HL-60 (cell line): ENCODE results near the gene RGL1.

Source experiments
- DNase-seq, 2 experiments: peaks; one replicate each; pipeline ENCODE4 v3.0.0-alpha.2; 2010 to 2020; ENCODE audit warnings: low read depth in 1 of 2, low spot score in 1 of 2
- H3K27ac ChIP-seq: fragments of 250-450 bp; sonication (Bioruptor Pico); replicated peaks from 2 replicates; pipeline ENCODE4 v1.5.1; 2020; ENCODE audit warnings: mild to moderate bottlenecking, moderate library complexity
- H3K27me3 ChIP-seq: fragments of 250-450 bp; sonication (Bioruptor Pico); 2 replicates; pipeline ENCODE4 v1.5.1; 2021; ENCODE audit warnings: mild to moderate bottlenecking, moderate library complexity; ENCODE audit not compliant: insufficient read depth, poor library complexity, severe bottlenecking
- H3K4me3 ChIP-seq: replicated peaks from 2 replicates; pipeline ENCODE4 v1.5.1; 2011; ENCODE audit warnings: mild to moderate bottlenecking, control low read depth, low read length; ENCODE audit not compliant: insufficient read depth
- CTCF ChIP-seq: IDR thresholded peaks from one replicate; pipeline ENCODE4 v1.5.1; 2011; ENCODE audit warnings: low read length, control low read depth, inconsistent platforms; ENCODE audit not compliant: insufficient read depth
- GABPA ChIP-seq: IDR thresholded peaks from 2 replicates; pipeline ENCODE4 v1.6.1; 2012; ENCODE audit warnings: low read depth
- POLR2AphosphoS5 ChIP-seq: IDR thresholded peaks from 2 replicates; pipeline ENCODE4 v1.6.1; 2012; ENCODE audit warnings: low read depth
- SPI1 ChIP-seq: IDR thresholded peaks from 2 replicates; pipeline ENCODE4 v1.6.1; 2012; ENCODE audit warnings: low read depth, mild to moderate bottlenecking, borderline replicate concordance
- TF ChIP-seq, protein P1 (sequence below): IDR thresholded peaks from 2 replicates; pipeline ENCODE4 v1.6.1; 2012; ENCODE audit warnings: low read depth; ENCODE audit not compliant: insufficient replicate concordance

RGL1 gene

GRCh38 chr1:183961132-183961531, 156.2 kb downstream of the RGL1 start:
- H3K27me3 ChIP-seq = no peaks in the 10 kb centered on the region
- TF ChIP-seq POLR2AphosphoS5 = no peak
- TF ChIP-seq, protein P1, sequence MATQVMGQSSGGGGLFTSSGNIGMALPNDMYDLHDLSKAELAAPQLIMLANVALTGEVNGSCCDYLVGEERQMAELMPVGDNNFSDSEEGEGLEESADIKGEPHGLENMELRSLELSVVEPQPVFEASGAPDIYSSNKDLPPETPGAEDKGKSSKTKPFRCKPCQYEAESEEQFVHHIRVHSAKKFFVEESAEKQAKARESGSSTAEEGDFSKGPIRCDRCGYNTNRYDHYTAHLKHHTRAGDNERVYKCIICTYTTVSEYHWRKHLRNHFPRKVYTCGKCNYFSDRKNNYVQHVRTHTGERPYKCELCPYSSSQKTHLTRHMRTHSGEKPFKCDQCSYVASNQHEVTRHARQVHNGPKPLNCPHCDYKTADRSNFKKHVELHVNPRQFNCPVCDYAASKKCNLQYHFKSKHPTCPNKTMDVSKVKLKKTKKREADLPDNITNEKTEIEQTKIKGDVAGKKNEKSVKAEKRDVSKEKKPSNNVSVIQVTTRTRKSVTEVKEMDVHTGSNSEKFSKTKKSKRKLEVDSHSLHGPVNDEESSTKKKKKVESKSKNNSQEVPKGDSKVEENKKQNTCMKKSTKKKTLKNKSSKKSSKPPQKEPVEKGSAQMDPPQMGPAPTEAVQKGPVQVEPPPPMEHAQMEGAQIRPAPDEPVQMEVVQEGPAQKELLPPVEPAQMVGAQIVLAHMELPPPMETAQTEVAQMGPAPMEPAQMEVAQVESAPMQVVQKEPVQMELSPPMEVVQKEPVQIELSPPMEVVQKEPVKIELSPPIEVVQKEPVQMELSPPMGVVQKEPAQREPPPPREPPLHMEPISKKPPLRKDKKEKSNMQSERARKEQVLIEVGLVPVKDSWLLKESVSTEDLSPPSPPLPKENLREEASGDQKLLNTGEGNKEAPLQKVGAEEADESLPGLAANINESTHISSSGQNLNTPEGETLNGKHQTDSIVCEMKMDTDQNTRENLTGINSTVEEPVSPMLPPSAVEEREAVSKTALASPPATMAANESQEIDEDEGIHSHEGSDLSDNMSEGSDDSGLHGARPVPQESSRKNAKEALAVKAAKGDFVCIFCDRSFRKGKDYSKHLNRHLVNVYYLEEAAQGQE = no peak
- no peak for TF ChIP-seq GABPA
- no peak for DNase-seq
- H3K27ac ChIP-seq = no peak overlapping the region
- H3K4me3 ChIP-seq = no peak overlapping the region

DNA sequence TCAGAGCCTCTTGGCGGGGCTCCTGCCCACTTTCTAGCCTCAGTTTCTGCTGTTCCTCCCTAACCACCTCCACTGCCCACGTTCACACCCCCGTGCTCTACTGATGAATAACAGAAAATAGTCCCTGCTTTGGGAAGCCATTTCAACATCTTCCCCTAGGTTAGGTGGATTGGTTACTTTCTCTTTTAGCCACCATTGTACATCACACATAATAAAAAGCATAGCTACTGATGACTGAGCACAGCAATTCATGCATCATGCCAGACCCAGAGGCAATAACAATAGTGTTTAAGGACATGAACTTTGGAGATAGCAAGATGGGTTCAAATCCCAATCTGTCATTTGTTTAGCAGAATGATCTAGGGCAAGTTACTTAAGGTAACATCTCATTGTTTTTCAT, 158.0 kb downstream of the RGL1 start:
- Histone ChIP-seq H3K4me3 (no peak overlapping the region), H3K27ac (no peak overlapping the region), H3K27me3 (no peaks in the 10 kb centered on the region)
- no peak for DNase-seq
- TF ChIP-seq, protein P1 = no peak
- TF ChIP-seq CTCF = no peak
- TF ChIP-seq SPI1 = no peak
- no peak for TF ChIP-seq GABPA
- TF ChIP-seq POLR2AphosphoS5 = no peak

DNA sequence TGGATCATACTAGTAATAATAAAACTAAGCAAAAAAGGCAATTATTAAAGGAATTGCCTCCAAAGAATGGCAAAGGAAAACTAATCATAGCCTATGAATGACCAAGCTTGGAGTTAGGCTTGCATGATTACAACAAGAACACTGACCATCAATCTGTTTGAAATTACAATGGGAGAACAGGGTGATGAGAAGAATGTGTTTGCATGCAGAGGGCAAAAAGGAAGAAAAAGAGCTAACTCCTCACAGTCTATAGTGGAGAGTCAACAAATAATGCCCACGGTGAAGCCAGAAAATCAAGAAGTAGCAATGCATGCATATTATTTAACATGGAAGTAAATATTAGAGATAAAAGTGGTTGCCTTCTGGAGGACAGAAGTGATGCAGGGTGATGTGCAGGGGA, 160.8 kb downstream of the RGL1 start:
- TF ChIP-seq, protein P1 = no peak
- TF ChIP-seq CTCF (no peak), POLR2AphosphoS5 (no peak), SPI1 (no peak), GABPA (no peak)
- Histone ChIP-seq H3K4me3 (no peak overlapping the region), H3K27ac (no peak overlapping the region), H3K27me3 (no peaks in the 10 kb centered on the region)
- DNase-seq = no peak

- Histone ChIP-seq H3K27ac (no peak overlapping the region), H3K4me3 (no peak overlapping the region), H3K27me3 (no peaks in the 10 kb centered on the region)
- DNase-seq = no peak
- TF ChIP-seq POLR2AphosphoS5 = no peak
Measured at GRCh38 chr1:183966487-183966886, 161.6 kb downstream of the RGL1 start.
